ENCODE measurements around the gene SLC25A2.
"Not testable (repeated sequence)": the region's sequence is repeated elsewhere in the genome, so short reads cannot be mapped to it uniquely, and the experiment has no call there.

SLC25A2 gene

DNA sequence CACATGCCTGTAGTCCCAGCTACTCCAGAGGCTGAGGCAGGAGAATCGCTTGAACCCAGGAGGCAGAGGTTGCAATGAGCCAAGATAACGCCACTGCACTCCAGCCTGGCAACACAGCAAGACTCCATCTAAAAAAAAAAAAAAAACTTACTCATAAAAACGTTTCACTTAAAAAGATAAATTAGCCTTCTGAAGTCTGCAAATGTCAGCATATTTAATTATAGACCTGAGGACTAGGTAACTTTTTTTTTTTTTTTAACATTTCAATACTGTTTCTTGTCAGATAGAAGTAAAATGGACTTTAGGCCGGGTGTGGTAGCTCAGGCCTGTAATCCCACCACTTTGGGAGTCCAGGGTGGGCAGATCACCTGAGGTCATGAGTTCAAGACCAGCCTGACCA, 13.1 kb upstream of the SLC25A2 start:
- not testable (repeated sequence) for DNase-seq (ENCODE audit: low read depth in 2 of 2)

DNA sequence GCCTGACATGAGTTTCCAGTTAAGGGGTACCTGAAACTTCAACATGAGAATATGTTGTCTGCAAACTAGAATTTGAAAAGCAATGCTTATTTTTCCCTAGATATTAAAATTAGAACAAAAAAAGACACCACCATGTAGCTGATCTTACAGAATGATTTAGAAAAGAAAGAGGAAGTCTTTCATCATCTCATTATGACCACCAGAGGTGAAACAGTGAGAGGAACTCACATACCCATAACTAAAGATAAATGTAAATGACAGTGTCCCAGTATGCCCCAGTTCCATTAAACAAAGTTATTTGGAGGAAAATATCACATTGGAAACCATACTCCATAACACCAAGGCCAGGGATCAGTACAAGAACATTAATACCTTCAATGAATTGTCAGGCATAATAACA, 9.9 kb upstream of the SLC25A2 start:
- DNase-seq (ENCODE audit: low read depth in 2 of 2), result no peak

DNA sequence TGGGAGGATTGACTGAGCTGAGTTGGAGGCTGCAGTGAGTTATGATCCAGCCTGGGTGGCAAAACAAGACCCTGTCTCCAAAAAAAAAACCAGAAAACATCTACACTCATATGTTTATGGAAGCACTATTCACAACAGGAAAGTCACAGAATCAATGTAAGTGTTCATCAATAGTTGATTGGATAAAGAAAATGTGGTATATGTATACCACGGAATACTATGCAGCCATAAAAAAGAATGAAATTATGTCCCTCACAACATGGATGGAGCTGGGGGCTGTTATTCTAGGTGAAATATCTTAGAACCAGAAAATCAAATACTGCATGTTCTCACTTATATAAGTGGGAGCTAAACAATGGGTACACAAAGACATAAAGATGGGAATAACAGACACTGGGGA, 2.8 kb upstream of the SLC25A2 start:
- no peak for DNase-seq (ENCODE audit: low read depth in 2 of 2)

DNA sequence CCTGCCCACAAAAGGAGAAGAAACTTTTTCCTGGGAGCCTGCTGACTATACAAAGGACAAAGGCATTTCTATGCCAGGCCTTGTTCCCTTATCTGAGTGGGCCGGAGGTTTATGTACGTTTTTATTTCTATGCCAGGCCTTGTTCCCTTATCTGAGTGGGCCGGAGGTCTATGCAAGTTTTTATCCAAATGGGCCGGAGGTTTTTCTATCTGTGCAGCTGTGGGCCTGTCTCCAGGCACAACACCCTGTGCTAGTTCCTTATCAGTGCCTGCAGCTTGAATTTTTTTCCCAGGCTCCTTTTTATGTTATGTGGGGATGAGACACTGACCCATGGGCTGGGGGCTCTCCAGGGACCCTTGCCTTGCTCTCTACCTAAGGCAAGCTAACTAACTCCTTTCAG, 5.5 kb downstream of the SLC25A2 start:
- no peak for DNase-seq (ENCODE audit: low read depth in 2 of 2)

DNA sequence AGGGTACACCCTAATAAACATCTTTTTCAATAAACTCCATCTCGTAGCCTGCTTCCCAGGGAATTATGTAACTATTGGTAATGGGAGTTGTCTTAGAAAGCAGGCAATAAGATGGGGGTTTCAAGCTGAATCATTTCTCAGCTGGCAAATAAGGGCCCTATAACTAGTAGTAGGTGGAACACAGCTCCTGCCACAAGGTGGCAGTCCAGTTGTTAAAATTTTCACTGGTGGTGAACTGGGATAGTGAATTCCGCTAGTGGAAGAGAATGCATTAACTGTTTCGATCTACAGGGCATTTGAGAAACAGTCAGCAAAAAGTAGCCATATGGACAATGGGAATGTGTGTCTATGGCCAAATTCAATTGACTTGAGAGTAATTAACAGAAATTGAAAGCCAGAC, 30.9 kb downstream of the SLC25A2 start:
- no peak for DNase-seq (ENCODE audit: low read depth in 2 of 2)

DNA sequence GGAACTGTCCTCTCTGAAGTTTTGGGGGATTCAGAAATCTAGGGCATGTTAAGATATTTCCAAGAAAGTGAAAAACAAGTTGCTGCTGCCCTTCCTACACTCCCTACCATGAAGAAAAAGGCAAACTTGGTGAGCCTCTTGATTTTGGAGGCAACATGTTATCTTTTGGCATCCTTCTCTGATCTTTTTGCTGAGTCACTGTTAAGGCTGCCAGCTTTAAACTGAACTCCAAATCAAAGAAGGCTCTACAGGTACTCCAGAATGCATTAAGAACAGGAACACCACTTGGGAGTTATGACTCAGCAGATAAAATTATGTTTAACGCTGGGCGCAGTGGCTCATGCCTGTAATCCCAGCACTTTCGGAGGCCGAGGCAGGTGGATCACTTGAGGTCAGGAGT, 34.7 kb downstream of the SLC25A2 start:
- no peak for DNase-seq (ENCODE audit: low read depth in 2 of 2)

DNA sequence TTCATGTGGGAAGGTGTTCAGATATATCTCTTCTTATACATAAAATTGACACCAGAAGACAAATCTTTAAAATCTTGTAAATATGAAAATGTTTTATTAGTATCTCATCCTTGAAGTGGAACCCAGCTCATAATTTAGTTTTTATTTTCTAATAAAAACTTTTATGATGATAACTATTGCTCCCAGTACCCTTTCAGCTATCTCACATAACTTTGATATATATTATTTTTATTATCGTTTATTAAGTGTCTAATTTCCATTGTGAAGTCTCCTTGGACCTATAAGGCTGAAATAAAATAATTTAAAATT, 42.7 kb downstream of the SLC25A2 start:
- DNase-seq (ENCODE audit: low read depth in 2 of 2), result no peak

DNA sequence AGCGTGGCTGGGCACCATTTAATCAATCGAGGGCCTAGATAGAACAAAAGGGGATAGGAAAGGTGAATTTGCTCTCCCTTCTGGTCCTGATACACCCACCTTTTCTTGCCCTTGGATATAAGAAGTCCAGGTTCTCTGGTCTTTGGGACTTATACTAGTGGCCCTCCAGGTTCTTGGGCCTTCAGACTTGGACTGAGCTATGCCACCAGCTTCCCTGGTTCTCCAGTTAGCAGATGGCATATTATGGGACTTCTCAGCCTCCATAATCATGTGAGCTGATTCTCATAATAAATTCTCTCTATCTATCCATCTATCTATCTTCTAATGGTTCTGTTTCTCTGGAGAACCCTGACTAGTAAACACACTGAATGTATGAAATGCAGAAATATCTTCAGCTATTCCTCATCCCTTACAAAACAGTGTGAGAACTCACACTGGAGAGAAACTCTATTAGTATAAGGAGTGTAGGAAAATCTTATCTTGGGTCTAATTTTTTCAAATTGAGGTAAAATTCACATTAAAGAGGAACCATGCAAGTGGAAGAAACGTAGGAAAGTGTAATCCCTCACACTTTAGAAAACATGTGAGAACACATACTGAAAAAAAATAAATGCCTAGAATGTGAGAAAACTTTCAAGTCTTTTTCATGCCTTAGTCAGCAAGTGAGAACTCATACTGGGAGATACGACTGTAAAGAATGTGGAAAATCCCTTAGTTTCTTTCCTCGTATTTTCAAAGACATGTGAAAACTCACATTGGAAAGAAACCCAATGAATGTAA, 43.2 kb downstream of the SLC25A2 start:
- DNase-seq (ENCODE audit: low read depth in 2 of 2), result no peak

DNA sequence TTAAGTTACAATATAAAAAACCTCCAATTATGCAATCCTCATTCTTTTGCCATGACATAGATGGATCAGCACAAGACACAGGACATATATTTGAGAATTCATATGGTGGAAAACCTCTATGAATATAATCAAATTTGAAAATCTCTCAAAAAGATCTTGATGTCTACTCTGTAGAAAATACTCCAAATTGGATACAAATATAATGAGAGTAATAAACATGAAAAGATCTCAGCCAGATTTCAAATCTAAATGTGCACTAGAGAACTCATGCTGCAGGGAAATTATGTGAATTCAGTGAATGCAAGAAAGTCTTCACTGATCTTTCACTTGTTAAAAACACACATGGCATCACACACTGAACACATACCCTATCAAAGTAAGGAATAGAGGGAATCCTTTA, 44.9 kb downstream of the SLC25A2 start:
- DNase-seq (ENCODE audit: low read depth in 2 of 2), result no peak

DNA sequence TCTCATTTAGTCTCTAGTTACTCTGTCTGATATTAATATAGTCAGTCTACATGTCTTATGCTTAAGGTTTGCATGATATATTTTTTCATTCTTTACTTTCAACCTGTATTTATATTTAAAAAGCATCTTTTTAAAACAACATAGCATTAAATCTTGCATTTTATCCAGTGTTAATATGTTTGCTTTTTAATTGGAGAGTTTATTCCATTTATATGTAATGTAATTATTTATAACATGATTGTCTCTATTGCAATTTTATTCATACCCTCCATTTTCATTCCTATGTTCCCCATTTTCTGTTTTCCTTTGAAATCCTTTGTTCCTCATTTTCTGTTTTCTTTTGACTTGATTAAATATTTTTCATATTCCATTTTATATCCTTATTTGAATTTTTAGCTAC, 45.4 kb downstream of the SLC25A2 start:
- DNase-seq (ENCODE audit: low read depth in 2 of 2), result no peak

Data from stimulated activated CD4-positive, alpha-beta T cell treated with anti-CD3 and anti-CD28 coated beads, Interleukin-1b, Interleukin-23, amount 100 ng/mL, for 4 hours (primary cell).